Measurements from ENCODE around the gene XPR1. TPM values are rescaled to one million over a fixed set of nuclear protein-coding genes. Genes with fewer than 3 reads are reported as not detected.
A peak's percentile ranks its signal among the peaks of the same experiment; 100 is the strongest.

Gene XPR1
- total and polyA plus RNA-seq, 2 donors (not counting 1 experiment from before 2014, with no cell fraction given) = 2.8 to 22.3 TPM

DNA sequence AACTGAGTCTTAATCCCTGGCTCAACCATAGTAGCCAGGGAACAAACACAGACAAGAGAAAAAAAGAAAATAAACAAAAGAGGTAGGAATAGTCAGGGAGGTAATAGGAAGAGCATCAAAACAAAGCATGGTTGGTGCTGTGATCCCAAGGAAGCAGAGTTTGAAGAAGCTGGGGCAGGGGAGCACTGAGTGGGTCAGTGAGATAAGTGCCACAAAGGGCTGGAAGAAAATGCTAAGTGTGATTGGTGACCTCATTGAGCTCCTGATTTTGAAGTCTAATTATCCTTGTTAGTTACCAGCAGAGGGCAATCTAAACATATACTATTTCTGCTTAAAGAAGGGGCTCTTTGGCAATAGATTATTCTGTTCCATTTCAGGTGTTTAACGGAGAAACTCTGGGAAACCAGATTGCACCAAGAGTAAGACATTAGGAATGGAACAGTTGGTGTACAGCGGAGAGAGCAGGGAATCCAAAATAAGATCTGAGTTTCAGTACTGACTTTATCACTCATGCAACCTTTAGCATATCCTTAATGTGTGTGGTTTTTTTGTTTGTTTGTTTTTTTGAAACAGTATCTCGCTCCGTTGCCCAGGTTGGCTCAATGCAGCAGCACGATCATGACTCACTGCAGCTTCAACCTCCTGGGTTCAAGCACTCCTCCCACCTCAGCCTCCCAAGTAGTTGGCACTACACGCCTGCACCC lies 250.1 kb downstream of the XPR1 start:
- Mint-ChIP-seq H3K4me1 (no peaks in the 10 kb centered on the region), H3K9me3 (ENCODE audit: insufficient read depth) (no peaks in the 10 kb centered on the region), H3K4me3 (no peak overlapping the region), H3K27ac (no peak overlapping the region), H3K27me3 (no peaks in the 10 kb centered on the region)
- ATAC-seq (ENCODE audit: low read depth) (no peak), DNase-seq (peak; percentile 37)
- Histone ChIP-seq H4K20me1 (ENCODE audit: control insufficient read depth, insufficient read depth, low read length, poor library complexity, severe bottlenecking) (no peaks in the 10 kb centered on the region), H3K4me1 (ENCODE audit: control insufficient read depth in 2 of 2, insufficient read depth in 2 of 2, low read length in 2 of 2) (no peaks in the 10 kb centered on the region), H3K79me2 (ENCODE audit: control insufficient read depth, insufficient read depth, low read length) (no peaks in the 10 kb centered on the region), H3K9ac (ENCODE audit: low read length) (no peak overlapping the region), H3K9me3 (ENCODE audit: control extremely low read depth in 1 of 3, control insufficient read depth in 2 of 3, insufficient read depth in 1 of 3, low read length in 2 of 3) (no peaks in the 10 kb centered on the region), H3K36me3 (replicated peaks in 1 of 2; ENCODE audit: control extremely low read depth in 1 of 2, control insufficient read depth in 1 of 2, extremely low read depth in 1 of 2, insufficient read depth in 2 of 2, low read length in 1 of 2) (peaks cover 0 to 10% of the 10 kb centered on the region in 2 experiments), H3K27me3 (replicated peaks in 1 of 4; ENCODE audit: control extremely low read depth in 1 of 4, control insufficient read depth in 3 of 4, insufficient read depth in 4 of 4, low read length in 3 of 4) (no peaks in the 10 kb centered on the region), H3K4me3 (ENCODE audit: control extremely low read depth in 1 of 5, extremely low read depth in 1 of 5, insufficient read depth in 1 of 5, low read depth in 2 of 5, low read length in 4 of 5) (no peak overlapping the region), H2AFZ (ENCODE audit: insufficient read depth, low read depth, low read length, poor library complexity, severe bottlenecking) (no peak overlapping the region), H3K4me2 (replicated peaks; ENCODE audit: low read depth, low read length, poor library complexity, severe bottlenecking) (no peak overlapping the region), H3K27ac (ENCODE audit: low read length in 2 of 2) (no peak overlapping the region)
- intact Hi-C loops (cut with micrococcal nuclease) = loop anchor here (1.0 to 10.0 kb wide), 4 partner anchors 103 to 284 kb away; no protein-coding TSS in a partner anchor
- TF ChIP-seq, protein P1, sequence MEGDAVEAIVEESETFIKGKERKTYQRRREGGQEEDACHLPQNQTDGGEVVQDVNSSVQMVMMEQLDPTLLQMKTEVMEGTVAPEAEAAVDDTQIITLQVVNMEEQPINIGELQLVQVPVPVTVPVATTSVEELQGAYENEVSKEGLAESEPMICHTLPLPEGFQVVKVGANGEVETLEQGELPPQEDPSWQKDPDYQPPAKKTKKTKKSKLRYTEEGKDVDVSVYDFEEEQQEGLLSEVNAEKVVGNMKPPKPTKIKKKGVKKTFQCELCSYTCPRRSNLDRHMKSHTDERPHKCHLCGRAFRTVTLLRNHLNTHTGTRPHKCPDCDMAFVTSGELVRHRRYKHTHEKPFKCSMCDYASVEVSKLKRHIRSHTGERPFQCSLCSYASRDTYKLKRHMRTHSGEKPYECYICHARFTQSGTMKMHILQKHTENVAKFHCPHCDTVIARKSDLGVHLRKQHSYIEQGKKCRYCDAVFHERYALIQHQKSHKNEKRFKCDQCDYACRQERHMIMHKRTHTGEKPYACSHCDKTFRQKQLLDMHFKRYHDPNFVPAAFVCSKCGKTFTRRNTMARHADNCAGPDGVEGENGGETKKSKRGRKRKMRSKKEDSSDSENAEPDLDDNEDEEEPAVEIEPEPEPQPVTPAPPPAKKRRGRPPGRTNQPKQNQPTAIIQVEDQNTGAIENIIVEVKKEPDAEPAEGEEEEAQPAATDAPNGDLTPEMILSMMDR (IDR thresholded peaks at IDR 0.05) = peak; percentile 47
- TF ChIP-seq EZH2 (IDR thresholded peaks at IDR 0.05; ENCODE audit: borderline replicate concordance, insufficient read depth, low read depth, low read length, poor library complexity, severe bottlenecking) = no peak
- ChIA-PET POLR2A (no interaction called here), CTCF (interaction anchor here (0.6 to 3.6 kb wide), 12 partner anchors 9 to 366 kb away, joined by 3 to 37 read pairs (median 3); no protein-coding TSS in a partner anchor)
- WGBS (ENCODE audit: insufficient coverage) = 80% methylated on average over 3 of the region's 6 CpGs

Data from B cell (primary cell).